A549 (cell line): Measurements from ENCODE around the gene KRT34. TPM values are rescaled to one million over a fixed set of nuclear protein-coding genes. Genes with fewer than 3 reads are reported as not detected.

Source experiments
- ATAC-seq, 2 experiments: fragments of 200-7000 bp in 1 of 2; fragments of >200 bp in 1 of 2; cut with Nextera tagmentation in 1 of 2; cut with Tn5 transposase in 1 of 2; 3 replicates each; pipeline versions ENCODE4 v1.8.0 to v1.9.1; 2018 to 2020; ENCODE audit warnings: mild to moderate bottlenecking in 1 of 2, moderate library complexity in 1 of 2
- CTCF ChIA-PET: fragments of 300-600 bp; sonication (Branson Sonifier 250); formaldehyde crosslinking; extraction: SDS; loops from one replicate; lab custom pipeline; 2021; ENCODE audit warnings: antibody characterized with exemption, inconsistent platforms; lab: Yijun Ruan, JAX
- POLR2A ChIA-PET: fragments of 350-600 bp; formaldehyde crosslinking; extraction: SDS; loops from one replicate; lab custom pipeline; 2021; ENCODE audit warnings: antibody characterized with exemption, inconsistent platforms; lab: Yijun Ruan, JAX
- DNase-seq, 2 experiments: peaks; one replicate each; pipeline versions ENCODE4 v3.0.0 to v3.0.0-alpha.2; 2011 to 2016; ENCODE audit warnings: low read depth in 1 of 2, low spot score in 1 of 2
- FAIRE-seq: peaks from 2 replicates; lab custom pipeline; 2011; peaks lifted over from hg19 to GRCh38; lab: Jason Lieb, UNC
- H3K27ac ChIP-seq, 2 experiments: fragments of >200 bp; sonication (Bioruptor Twin); formaldehyde crosslinking; 3 replicates each; pipeline ENCODE4 v1.5.1; 2016 to 2017
- H3K4me1 ChIP-seq: fragments of >200 bp; sonication (Bioruptor Twin); formaldehyde crosslinking; 3 replicates; pipeline ENCODE4 v1.6.1; 2016
- H3K4me2 ChIP-seq: fragments of >200 bp; sonication (Bioruptor Twin); formaldehyde crosslinking; 3 replicates; pipeline ENCODE4 v1.6.1; 2016
- H3K4me3 ChIP-seq: fragments of >200 bp; sonication (Bioruptor Twin); formaldehyde crosslinking; 3 replicates; pipeline ENCODE4 v1.5.1; 2016
- H3K9me3 ChIP-seq: fragments of >200 bp; sonication (Bioruptor Twin); formaldehyde crosslinking; 3 replicates; pipeline ENCODE4 v1.6.1; 2016
- ATOH8 ChIP-seq: fragments of 250-450 bp; sonication (Bioruptor Pico); IDR thresholded peaks from 2 replicates; pipeline ENCODE4 v1.5.0; 2020; ENCODE audit warnings: low read depth, mild to moderate bottlenecking, moderate library complexity
- BHLHE40 ChIP-seq: IDR thresholded peaks from 2 replicates; pipeline ENCODE4 v1.6.1; 2012; ENCODE audit warnings: low read depth, low read length, inconsistent platforms
- CHD2 ChIP-seq: fragments of 150-350 bp; IDR thresholded peaks from 2 replicates; pipeline ENCODE4 v1.6.1; 2014; ENCODE audit warnings: low read length; ENCODE audit not compliant: partially characterized antibody
- CHD4 ChIP-seq: fragments of 200-600 bp; sonication (generic); IDR thresholded peaks from 2 replicates; pipeline ENCODE4 v1.6.1; 2016; ENCODE audit warnings: antibody characterized with exemption, mild to moderate bottlenecking, borderline replicate concordance
- ELK1 ChIP-seq: fragments of 150-350 bp; IDR thresholded peaks from 2 replicates; pipeline ENCODE4 v1.6.1; 2014; ENCODE audit warnings: low read depth, mild to moderate bottlenecking, low read length
- ESRRA ChIP-seq: fragments of 150-350 bp; IDR thresholded peaks from 2 replicates; pipeline ENCODE4 v1.6.1; 2014; ENCODE audit warnings: mild to moderate bottlenecking, low read length, borderline replicate concordance
- HDAC2 ChIP-seq: fragments of 200-600 bp; sonication (generic); IDR thresholded peaks from 2 replicates; pipeline ENCODE4 v1.6.1; 2016
- HMGXB4 ChIP-seq: fragments of 250-450 bp; sonication (Bioruptor Pico); IDR thresholded peaks from 2 replicates; pipeline ENCODE4 v1.5.0; 2021; ENCODE audit warnings: mild to moderate bottlenecking, moderate library complexity, borderline replicate concordance
- HOXB13 ChIP-seq: fragments of 250-450 bp; sonication (Bioruptor Pico); IDR thresholded peaks from 2 replicates; pipeline ENCODE4 v1.5.0; 2020; ENCODE audit warnings: low read depth, mild to moderate bottlenecking, moderate library complexity
- MAZ ChIP-seq: fragments of 150-350 bp; IDR thresholded peaks from 2 replicates; pipeline ENCODE4 v1.6.1; 2014; ENCODE audit warnings: antibody characterized with exemption, low read depth, low read length, borderline replicate concordance
- NFE2L2 ChIP-seq: fragments of 150-350 bp; conservative IDR thresholded peaks from 2 replicates; pipeline ENCODE4 v1.6.1; 2014; ENCODE audit warnings: low read length
- NPAS2 ChIP-seq: fragments of 250-450 bp; sonication (Bioruptor Pico); IDR thresholded peaks from 2 replicates; pipeline ENCODE4 v1.8.0; 2022; ENCODE audit warnings: mild to moderate bottlenecking, moderate library complexity, borderline replicate concordance
- NR3C1 ChIP-seq: fragments of >200 bp; sonication (Bioruptor Twin); formaldehyde crosslinking; IDR thresholded peaks from 3 replicates; pipeline ENCODE4 v1.6.1; 2017
- RFX5 ChIP-seq: fragments of 450-650 bp; IDR thresholded peaks from 2 replicates; pipeline ENCODE4 v1.7.1; 2014; ENCODE audit warnings: antibody characterized with exemption, mild to moderate bottlenecking, moderate library complexity
- SMC3 ChIP-seq: fragments of >200 bp; sonication (Bioruptor Twin); formaldehyde crosslinking; IDR thresholded peaks from 3 replicates; pipeline ENCODE4 v1.6.1; 2018; ENCODE audit warnings: inconsistent platforms
- SREBF2 ChIP-seq: fragments of 450-650 bp; IDR thresholded peaks from 2 replicates; pipeline ENCODE4 v1.6.1; 2014; ENCODE audit warnings: mild to moderate bottlenecking, moderate library complexity
- TFCP2L1 ChIP-seq: fragments of 250-450 bp; sonication (Bioruptor Pico); IDR thresholded peaks from 2 replicates; pipeline ENCODE4 v1.5.0; 2021; ENCODE audit warnings: mild to moderate bottlenecking
- ZNF302 ChIP-seq: fragments of 250-450 bp; sonication (Bioruptor Pico); IDR thresholded peaks from 2 replicates; pipeline ENCODE4 v1.9.0; 2021; ENCODE audit warnings: inconsistent platforms, mild to moderate bottlenecking, moderate library complexity
- WGBS: methylation state at CpG from one replicate; pipeline ENCODE4 v1.1.6; 2017; ENCODE audit errors: missing lambda C conversion rate; 5-methylcytosine and 5-hydroxymethylcytosine counted together
- polyA plus RNA-seq, 4 experiments: library from polyadenylated mRNA; depleted of rRNA in 3 of 4; stranded (reverse); fragments of >200 nt; fragmentation: RNase III in 1 of 4; extraction: RNeasy Plus Mini Kit Qiagen cat#74134 plus additional on column Dnase treatment in 1 of 4; gene quantifications; 2 replicates in 3 of 4; 3 replicates in 1 of 4; pipeline ENCODE4 v1.2.3, GENCODE V29; 2011 to 2017

KRT34 gene
- polyA plus RNA-seq, 2 of the 4 experiments (the other 2 are of a cell fraction), result 0.09 to 0.23 TPM

GRCh38 chr17:41420134-41420533 is 38.0 kb upstream of the KRT34 start:
- Histone ChIP-seq H3K4me2 (no peak overlapping the region), H3K27ac (no peak overlapping the region), H3K9me3 (no peaks in the 10 kb centered on the region), H3K4me3 (no peak overlapping the region), H3K4me1 (0 out of 3 replicates have a peak, but pooled peaks cover 4% of the 10 kb centered on the region)
- ChIA-PET POLR2A (no interaction called here), CTCF (interaction anchor here (0.8 to 6.1 kb wide), 5 partner anchors 14 to 564 kb away, joined by 3 to 46 read pairs (median 5); no protein-coding TSS in a partner anchor)
- ATAC-seq (no peak), DNase-seq (no peak), FAIRE-seq (no peak)
- WGBS, result 41% methylated on average over 4 of the region's 4 CpGs
- TF ChIP-seq HDAC2 (no peak), ESRRA (no peak), ELK1 (no peak), NPAS2 (no peak), CHD2 (no peak), ATOH8 (CRISPR knock-in tag) (no peak), SMC3 (no peak), SREBF2 (no peak), BHLHE40 (no peak), HOXB13 (no peak)

- H3K9me3 ChIP-seq, result no peaks in the 10 kb centered on the region
- POLR2A ChIA-PET, result no interaction called here
- no peak for FAIRE-seq
Measured at GRCh38 chr17:41419716-41420115, 37.6 kb upstream of the KRT34 start.

More at GRCh38 chr17:41419716-41420115, 37.6 kb upstream of the KRT34 start:
- ATAC-seq (no peak), DNase-seq (no peak)
- CTCF ChIA-PET, result interaction anchor here (0.8 to 6.1 kb wide), 6 partner anchors 13 to 563 kb away, joined by 3 to 46 read pairs (median 5); no protein-coding TSS in a partner anchor
- no peak overlapping the region for H3K4me2 ChIP-seq
- H3K4me3 ChIP-seq, result no peak overlapping the region
- 0 out of 3 replicates have a peak, but pooled peaks cover 4% of the 10 kb centered on the region for H3K4me1 ChIP-seq
- 88% methylated on average over 4 of the region's 4 CpGs for WGBS
- no peak overlapping the region for H3K27ac ChIP-seq
- no peak for TF ChIP-seq HMGXB4 (CRISPR knock-in tag)
- TF ChIP-seq CHD4, result no peak
- TF ChIP-seq TFCP2L1 (CRISPR knock-in tag), result no peak
- no peak for TF ChIP-seq RFX5
- no peak for TF ChIP-seq NFE2L2
- no peak for TF ChIP-seq ATOH8 (CRISPR knock-in tag)
- TF ChIP-seq ZNF302, result no peak
- no peak for TF ChIP-seq NR3C1
- no peak for TF ChIP-seq ELK1
- no peak for TF ChIP-seq MAZ
